Measurements from ENCODE around the gene CABLES1.
"Not testable (repeated sequence)": the region's sequence is repeated elsewhere in the genome, so short reads cannot be mapped to it uniquely, and the experiment has no call there.

Gene CABLES1

GRCh38 chr18:23263551-23264235, 128.4 kb downstream of the CABLES1 start:
- no peak for DNase-seq (ENCODE audit: low read depth, low spot score)

GRCh38 chr18:23265682-23266399, 130.6 kb downstream of the CABLES1 start:
- no peak for DNase-seq (ENCODE audit: low read depth, low spot score)

- DNase-seq (ENCODE audit: low read depth, low spot score): no peak
Observed at GRCh38 chr18:23266717-23267446, 131.6 kb downstream of the CABLES1 start.

GRCh38 chr18:23267447-23267776, 132.1 kb downstream of the CABLES1 start:
- no peak for DNase-seq (ENCODE audit: low read depth, low spot score)

- DNase-seq (ENCODE audit: low read depth, low spot score): no peak
Observed at GRCh38 chr18:23268641-23269040, 133.4 kb downstream of the CABLES1 start.

- not testable (repeated sequence) for DNase-seq (ENCODE audit: low read depth, low spot score)
Observed at GRCh38 chr18:23269068-23269467, 133.8 kb downstream of the CABLES1 start.

- no peak for DNase-seq (ENCODE audit: low read depth, low spot score)
Observed at GRCh38 chr18:23269928-23270327, 134.6 kb downstream of the CABLES1 start.

GRCh38 chr18:23270986-23271680, 135.8 kb downstream of the CABLES1 start:
- DNase-seq (ENCODE audit: low read depth, low spot score): no peak

- no peak for DNase-seq (ENCODE audit: low read depth, low spot score)
Observed at GRCh38 chr18:23272498-23273232, 137.4 kb downstream of the CABLES1 start.

GRCh38 chr18:23273443-23273966, 138.2 kb downstream of the CABLES1 start:
- DNase-seq (ENCODE audit: low read depth, low spot score): no peak

GRCh38 chr18:23274638-23275482, 139.6 kb downstream of the CABLES1 start:
- DNase-seq (ENCODE audit: low read depth, low spot score): no peak

- no peak for DNase-seq (ENCODE audit: low read depth, low spot score)
Observed at GRCh38 chr18:23276451-23276850, 141.2 kb downstream of the CABLES1 start.

GRCh38 chr18:23277399-23277798, 142.1 kb downstream of the CABLES1 start:
- no peak for DNase-seq (ENCODE audit: low read depth, low spot score)

GRCh38 chr18:23279931-23280330, 144.6 kb downstream of the CABLES1 start:
- no peak for DNase-seq (ENCODE audit: low read depth, low spot score)

- no peak for DNase-seq (ENCODE audit: low read depth, low spot score)
Observed at GRCh38 chr18:23280844-23281243, 145.6 kb downstream of the CABLES1 start.

- DNase-seq (ENCODE audit: low read depth, low spot score): no peak
Observed at GRCh38 chr18:23281626-23282436, 146.5 kb downstream of the CABLES1 start.

- no peak for DNase-seq (ENCODE audit: low read depth, low spot score)
Observed at GRCh38 chr18:23282437-23282781, 147.1 kb downstream of the CABLES1 start.

GRCh38 chr18:23283916-23284430, 148.7 kb downstream of the CABLES1 start:
- DNase-seq (ENCODE audit: low read depth, low spot score): peak; percentile 99

- no peak for DNase-seq (ENCODE audit: low read depth, low spot score)
Observed at GRCh38 chr18:23284629-23285028, 149.3 kb downstream of the CABLES1 start.
